GM21619 (cell line): ENCODE measurements around the gene TMEM238.
"Not testable (repeated sequence)": the region's sequence is repeated elsewhere in the genome, so short reads cannot be mapped to it uniquely, and the experiment has no call there.

ENCODE experiments used
- ATAC-seq: cut with Tn5 transposase; IDR thresholded peaks from one replicate; pipeline ENCODE4 v1.9.1; 2021; ENCODE audit not compliant: unreplicated experiment

Gene TMEM238

DNA sequence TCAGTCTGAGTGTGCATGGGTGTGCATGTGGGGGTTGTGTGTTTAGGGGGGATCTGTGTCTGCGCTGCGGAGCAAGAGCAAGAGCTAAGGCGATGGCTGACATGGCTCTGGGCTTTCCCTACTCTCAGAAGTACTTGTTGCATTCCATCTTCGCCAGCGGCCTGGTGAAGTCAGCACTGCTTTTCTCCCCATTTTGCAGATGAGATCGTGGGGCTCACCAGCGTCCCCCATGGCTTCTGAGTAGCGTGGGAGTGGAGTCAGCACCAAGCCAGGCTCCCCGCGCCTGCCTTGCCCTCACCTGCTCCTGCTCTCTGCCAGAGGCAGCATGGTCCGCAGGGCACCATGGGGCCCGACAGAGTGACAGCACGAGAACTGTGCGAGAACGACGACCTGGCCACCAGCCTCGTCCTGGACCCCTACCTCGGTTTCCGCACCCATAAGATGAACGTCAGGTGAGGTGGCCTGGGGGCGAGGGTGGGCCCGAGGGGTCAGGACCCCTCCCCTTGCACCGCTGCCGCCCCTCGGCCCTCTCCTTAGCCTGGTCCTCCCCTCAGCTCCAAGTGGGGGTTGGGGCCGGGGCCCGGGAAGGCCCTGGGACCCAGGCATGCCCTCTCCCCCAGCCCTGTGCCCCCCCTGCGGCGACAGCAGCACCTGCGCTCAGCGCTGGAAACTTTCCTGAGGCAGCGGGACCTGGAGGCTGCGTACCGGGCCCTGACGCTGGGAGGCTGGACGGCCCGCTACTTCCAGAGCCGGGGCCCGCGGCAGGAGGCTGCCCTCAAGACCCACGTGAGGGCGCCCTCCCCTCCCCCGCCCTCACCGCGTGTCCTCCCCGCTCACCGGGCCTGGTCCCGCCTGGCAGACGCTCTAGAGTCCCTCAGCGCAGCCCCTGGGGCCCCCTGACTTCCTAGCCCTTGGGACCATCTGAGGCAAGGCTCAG lies 42.2 kb downstream of the TMEM238 start:
- no peak for ATAC-seq

DNA sequence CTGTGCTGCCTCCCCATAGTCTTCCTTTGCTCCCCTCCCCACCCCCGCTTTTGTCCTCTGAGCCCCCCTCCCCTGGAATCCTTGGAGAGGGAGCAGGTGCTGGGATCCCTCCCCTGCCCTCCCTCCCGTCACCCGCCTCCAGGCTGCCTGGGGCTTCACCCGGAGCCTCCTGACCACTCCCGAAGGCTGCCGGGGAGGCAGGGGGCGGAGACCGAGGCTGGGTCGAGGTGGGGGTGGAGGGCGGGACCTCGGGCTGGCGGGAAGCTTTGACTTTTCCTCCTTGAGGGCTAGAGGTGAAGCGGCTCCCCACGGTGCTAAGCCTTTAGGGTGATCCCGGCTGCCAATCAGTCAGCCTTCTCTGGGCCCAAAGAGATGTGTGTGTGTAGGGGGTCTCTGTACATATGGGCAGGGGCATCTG lies 42.9 kb downstream of the TMEM238 start:
- no peak for ATAC-seq

DNA sequence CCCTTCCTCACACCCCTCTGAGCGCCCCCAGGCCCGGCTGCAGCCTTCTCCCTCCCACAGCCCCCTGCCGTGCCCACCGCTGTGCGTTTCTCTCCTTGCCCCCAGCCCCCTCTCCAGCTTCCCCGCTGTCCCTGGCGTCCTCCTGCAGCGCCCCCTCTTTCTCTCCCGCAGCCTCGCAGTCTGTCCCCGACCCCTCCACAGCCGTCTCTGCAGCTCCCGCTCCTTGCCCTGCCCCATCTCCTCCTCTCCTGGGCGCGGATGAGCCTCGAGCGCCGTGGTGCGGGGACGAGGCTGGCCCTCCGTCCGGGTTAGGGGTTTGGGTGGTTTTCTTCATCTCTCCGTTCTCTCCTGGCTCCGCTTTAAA lies 43.3 kb downstream of the TMEM238 start:
- ATAC-seq, result no peak

DNA sequence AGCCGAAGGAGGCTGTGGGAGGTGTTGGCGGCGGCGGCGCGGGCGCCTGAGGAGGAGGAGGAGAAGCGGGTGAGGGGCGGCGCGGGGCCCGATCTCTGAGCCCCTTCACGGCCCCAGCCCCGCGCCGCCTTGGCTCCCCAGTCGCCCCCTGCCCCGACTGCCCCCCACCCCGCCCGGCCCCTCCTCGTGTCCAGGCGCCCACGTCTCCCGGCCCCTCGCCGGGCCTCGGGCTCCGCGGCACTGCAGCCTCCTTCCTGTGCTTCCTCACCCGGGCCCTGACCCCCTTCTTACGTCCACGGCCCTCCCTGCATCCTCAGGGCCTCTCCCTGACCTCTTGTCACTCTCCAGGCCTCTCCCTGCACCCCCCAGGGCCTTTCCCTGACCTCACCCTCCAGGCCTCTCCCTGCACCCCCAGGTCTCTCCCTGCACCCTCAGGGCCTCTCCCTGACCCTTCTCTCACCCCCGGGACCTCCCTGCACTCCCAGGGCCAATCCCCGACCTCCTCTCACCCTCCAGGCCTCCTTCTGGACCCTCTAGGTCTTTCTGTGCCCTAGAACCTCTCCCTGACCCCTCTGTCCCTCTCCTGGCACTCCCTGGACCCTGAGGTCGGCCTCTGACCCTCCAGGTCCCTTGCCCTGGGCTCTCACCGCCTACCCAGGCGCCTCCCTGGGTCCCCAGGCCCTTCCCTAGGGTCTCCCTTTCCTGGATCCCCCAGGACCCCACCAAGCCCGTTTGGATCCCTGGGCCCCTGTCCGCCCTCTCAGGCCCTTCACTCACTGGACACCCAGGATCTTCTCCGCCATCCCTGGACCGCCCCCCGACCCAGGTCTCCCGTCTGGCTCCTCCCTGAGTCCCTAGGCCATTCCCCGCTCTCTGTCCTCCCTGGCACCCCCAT lies 44.0 kb downstream of the TMEM238 start:
- ATAC-seq, result no peak

DNA sequence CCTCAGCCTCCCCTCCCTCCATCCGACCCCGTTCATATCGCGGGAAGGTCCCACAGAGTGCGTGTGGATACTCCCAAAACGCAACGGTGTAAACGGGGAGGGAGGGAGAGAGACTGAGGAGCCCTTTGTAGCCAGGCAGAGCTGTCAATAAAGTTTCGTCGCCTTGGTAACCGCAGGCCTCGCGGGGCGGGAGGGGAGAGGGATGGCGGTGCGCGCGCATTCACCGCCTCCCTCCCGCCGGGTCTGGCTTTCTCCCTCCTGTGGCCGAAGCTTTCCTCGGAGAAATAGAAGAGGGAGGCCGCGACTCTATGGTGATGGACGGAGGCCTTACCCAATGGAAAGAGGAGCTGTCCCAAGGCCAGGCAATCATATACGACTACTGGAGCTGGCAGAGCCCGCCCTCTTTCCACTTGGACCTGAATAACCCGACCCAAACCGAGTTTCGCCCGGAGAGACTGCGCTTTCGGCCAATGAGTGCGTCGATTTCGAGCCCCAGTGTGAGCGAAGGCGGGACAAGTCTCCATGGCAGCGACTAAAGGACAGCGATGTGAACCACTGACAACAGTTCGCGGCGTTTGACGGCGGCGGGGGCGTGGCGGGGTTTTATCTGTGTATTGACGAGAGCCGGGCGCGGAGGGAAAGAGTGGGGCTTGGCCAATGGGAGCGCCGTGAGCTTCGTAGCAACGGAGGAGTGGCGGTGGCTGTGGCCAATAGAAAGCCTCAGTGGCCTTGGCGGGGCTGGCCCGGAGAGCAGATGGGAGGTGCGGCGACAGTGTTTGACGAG lies 44.8 kb downstream of the TMEM238 start, which contains the start of gene KMT5C:
KMT5C (plus strand) TSS at position 772 of the 784 bp plus-strand sequence. CDS start 2,061 bp downstream, outside the sequence.
- peak; percentile 76 for ATAC-seq

DNA sequence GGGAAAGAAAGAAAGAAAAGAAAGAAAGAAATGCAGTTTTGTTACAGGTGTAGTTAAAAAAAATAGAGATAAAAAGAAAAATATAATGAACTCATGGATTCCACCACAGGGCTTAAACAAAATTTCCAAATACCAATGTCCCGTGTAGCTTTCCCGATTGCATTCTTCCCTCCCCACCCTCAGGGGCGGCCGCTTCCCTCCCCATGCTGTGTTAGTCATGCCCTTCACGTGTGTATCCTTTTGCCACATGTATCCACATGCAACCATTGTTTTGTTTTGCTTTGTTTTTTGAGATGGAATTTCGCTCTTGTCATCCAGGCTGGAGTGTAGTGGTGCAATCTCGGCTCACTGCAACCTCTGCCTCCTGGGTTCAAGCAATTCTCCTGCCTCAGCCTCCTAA lies 48.0 kb downstream of the TMEM238 start:
- ATAC-seq, result no peak

DNA sequence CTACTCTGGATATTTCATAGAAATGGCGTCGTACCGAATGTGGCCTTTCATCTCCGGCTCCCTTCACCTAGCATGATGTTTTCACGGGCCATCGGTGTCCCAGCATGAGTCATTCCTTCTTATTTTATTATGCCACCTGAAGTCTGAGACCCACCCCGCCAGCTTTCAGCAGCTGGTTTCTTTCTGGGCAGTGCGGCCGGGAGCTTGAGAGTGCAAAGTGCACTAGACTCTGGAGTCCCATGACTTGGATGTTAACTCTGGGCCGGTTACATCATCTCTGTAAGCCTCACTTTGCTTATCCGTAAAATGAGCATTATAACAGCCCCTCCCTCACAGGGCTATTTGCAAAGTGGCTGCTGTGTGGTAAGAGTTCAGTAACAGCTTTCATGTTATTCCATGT lies 50.2 kb downstream of the TMEM238 start:
- no peak for ATAC-seq

DNA sequence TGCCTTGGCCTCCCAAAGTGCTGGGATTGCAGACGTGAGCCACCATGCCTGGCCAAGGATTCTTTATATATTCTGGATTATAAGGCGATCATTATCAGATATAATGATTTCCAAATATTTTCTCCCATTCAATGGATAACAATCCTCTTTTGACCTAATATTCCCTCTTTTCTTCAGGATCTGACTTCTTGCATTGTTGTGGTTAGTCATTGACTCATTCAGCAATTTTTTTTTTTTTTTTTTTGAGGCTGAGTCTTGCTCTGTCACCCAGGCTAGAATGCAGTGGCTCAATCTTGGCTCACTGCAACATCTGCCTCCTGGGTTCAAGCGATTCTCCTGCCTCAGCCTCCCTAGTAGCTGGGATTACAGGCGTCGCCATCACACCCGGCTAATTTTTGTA lies 54.3 kb downstream of the TMEM238 start:
- not testable (repeated sequence) for ATAC-seq
